ENCODE results near the gene RNASE8. TPM values are rescaled to one million over a fixed set of nuclear protein-coding genes. Genes with fewer than 3 reads are reported as not detected.

The RNASE8 gene
- polyA plus RNA-seq, 4 donors, result not detected

DNA sequence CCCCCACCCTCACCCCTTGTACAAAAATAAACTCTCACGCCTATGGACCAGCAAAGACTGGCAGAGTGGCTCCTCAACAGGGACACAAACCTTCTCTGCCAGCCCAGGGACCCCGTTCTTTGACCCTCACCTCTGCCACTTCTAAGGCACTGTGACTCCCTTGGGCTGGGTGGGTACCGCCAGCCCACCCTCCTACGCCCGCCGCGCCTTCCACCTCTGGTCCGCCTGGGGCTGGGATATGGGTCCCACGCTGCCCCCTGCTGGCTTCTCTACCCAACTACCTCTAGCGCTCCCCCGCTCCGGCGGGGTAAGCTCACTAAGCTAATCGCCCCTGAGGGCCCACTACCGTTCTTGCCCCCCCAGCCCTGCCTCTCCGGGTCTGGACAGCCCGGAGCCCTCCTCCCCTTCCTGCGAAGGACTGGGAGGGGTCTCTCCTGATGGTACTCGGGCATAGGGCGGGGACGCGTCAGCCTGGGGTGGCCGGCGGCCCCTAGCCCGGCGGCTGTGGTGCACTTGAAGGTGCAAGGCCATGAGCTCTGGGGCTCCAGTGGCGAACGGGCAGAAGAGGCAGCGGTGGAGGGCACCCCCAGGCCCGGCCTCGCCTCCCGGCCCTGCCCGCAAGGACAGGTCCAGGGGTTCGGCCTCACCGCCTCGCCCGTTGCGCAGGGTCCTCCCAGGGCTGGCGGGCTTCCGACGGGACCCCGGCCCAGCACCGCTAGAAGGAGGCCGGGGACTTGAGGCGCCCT is 32.7 kb downstream of the RNASE8 start:
- DNase-seq (ENCODE audit: low read depth in 4 of 4, low spot score in 3 of 4), result no peak

DNA sequence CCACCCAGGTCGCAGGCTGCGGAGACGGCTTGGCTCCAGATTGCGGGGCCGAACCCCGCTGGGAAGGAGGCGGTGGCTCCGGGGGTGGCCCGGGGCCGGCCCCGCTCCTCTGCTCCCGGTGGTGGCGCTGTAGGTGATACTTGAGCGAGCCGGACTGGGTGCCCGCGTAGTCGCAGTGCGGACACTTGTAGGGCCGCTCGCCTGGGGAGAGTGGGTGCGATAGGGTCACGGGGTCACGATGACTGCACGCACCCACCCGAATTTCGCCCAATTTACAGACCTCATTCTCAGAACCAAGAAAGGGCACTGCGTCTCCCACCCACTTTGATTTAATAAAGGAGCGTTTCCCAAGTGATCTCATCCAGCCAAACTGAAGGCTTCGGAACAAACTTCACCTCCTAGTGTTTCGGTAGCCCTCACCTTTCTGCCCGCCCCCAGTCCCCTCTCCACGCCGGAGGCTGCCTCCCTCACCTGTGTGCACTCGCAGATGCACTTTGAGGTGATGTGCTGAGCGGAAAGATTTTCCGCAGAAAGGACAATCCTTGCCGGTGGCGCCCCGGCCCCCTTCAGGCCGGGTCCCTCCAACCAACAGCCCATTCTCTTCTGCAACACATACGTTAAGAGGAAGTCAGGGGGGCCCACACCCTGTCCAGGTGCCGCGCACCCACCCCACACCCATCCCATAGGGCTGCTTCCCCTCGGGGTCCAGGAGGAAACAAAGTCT is 33.5 kb downstream of the RNASE8 start:
- DNase-seq (ENCODE audit: low read depth in 4 of 4, low spot score in 3 of 4), result no peak

DNA sequence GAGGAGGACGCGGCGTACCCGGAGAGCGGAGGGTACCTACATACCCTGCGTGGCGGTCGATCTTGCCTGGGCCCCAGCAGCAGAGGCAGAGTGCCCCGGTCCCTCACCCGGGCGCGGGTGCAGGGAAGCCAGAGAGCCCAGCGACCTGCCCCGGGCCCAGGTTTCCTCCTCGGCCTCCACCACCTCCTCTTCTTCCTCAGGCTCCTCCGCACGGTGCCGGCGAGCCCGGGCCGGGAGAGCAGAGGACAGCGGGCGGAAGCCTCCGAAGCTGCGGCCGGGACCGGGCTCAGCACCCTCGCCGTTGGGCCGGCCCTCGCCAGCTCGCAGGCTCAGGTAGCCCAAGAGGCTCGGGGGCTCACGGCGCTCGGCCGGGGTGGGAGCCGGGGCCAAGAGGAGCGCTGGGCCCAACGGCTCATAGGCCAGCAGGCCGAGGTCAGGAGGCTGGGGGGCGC is 34.2 kb downstream of the RNASE8 start:
- DNase-seq (ENCODE audit: low read depth in 4 of 4, low spot score in 3 of 4), result no peak

DNA sequence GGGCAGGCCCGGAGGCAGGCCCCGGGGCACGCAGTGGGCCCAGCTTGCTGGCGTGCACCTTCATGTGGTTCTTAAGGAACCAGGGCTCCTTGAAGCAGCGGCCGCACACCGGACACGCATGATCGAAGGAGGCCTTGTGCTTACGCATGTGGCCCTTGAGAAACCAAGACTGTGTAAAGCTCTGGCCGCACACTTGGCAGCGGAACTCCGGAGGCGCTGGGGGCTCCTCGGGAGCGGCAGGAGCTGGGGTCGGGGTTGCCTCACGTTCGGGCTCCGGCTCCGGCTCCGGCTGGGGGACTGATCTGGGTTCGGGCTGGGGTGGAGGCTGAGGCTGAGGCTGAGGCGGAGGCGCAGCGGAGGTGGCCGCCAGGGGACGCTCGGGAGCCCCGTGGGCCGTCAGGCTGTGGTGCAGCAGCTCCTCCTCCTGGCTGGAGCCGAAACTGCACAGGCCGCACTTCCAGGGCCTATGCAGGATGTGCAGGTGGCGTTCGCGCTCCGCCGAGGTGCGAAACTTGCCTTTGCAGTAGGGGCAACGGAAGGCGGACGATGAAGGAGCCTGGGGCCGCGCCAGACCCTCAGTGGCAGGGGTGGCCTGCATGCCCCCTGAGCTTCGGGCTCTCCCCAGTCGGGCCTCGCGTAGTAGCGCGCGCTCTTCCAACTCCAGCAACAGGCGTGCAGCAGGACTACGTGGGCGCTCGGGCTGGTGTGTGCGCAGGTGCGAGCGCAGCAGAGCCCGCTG is 34.8 kb downstream of the RNASE8 start:
- no peak for DNase-seq (ENCODE audit: low read depth in 4 of 4, low spot score in 3 of 4)

DNA sequence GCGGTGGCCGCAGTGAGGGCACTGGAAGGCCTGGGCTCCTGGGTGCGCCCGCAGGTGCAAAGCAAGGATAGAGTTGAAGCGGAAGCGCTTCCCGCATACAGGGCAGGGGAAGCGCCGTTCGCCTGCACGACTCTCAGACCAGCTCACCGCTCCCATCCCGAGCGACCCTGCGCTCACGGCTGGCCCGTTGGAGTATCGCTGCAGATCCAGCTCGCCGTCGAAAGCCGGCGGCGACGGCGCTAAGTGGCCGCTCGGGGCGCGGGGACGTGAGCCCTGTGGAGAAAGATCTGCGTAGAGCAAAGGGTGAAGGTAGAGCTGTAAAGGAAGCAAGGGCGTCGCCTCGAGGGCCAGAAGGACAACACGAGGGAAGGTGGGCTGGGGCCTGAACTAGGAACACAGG is 35.4 kb downstream of the RNASE8 start:
- DNase-seq (ENCODE audit: low read depth in 4 of 4, low spot score in 3 of 4), result no peak

DNA sequence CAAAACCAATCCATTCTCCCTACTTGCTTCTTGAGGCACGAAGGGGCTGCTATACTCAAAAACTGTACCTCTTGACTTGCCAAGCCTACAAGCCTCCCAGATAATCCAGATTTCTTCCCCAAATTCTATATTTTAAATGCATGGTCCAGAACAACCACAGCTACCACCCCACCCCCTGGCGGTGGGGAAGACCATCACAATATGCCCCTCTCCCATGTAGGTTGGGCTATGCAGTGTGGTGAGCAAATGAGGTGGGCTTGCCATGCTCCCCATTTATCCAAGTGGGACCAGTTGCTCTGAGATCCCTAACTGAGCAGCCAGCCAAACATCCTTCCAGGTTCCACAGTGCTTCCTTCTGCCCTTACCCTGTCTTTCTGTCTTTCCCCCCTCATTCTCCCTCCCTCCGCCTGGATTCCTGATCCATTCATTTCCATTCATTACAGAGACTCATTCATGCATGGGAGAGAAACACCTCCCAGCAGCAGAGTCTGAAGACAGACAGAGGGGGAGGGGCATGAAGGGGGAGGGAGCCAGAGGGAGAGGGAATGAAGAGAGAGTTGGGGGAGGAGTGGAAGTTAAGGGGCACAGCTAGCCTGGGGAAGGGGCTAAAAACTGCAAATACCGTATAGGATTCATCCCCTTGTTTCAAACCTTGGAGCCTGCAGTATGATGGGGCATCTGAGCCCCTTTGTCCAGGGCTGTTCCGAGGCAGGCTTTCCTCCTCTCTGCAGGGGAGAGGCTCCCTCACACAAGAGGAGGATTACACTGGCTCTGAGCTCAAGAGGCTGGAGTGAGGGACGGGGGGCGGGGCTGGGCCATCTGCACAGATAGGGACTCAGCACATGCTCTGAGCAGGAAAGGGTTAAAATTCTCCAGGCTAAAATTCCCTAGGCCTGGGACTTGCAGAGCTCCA is 36.4 kb downstream of the RNASE8 start:
- no peak for DNase-seq (ENCODE audit: low read depth in 4 of 4, low spot score in 3 of 4)

- no peak for DNase-seq (ENCODE audit: low read depth in 4 of 4, low spot score in 3 of 4)
Observed at GRCh38 chr14:21095430-21096205, 38.0 kb downstream of the RNASE8 start.

DNA sequence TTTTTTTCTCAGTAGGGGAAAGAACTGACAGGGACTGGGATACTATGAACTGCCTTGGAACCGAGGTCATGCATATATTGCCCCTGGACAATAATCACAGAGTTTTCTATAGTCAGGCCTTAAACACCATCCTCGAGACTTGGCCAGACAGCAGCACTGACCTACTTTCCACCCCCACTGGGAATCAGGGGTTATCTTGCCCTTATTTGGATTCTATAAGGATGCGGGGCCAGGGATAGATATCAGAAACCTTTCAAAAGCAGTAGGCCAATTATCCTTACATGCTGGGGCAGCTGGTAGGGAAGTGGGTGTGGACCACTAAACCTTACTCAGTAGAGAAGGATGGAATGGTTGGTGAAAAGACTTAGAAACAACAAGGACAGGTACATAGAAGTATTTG is 38.8 kb downstream of the RNASE8 start:
- DNase-seq (ENCODE audit: low read depth in 4 of 4, low spot score in 3 of 4), result no peak

DNA sequence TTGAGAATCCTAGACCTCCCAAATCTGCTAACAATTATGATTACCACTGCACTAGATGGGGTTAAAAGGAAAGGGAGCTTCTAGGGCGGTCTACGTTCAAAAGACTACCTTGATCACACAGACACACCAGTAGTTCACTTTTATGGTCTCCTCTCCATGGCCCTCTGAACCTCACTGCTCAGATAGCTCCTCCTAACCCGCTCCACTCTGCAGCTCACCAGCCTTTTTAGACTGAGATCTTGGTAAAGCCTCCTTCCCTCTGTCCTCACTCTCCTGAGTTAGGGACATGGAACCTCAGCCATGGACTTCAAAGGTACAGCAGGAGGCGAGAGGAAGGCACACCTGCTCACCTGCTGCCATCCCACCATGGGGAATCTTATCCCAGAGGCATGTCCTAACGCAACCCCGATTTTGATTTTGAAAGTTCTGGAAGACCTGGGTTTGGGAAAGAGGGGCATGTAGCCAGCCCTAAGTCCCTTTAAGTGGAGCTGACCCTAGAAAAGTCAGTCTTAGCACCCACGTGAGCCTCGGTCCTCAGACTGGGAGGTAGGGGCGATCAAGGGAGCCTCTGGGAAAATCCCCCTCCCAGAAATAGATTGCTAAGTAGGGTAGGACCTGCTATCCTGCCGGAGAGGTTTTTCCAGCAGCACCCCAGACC is 39.5 kb downstream of the RNASE8 start:
- DNase-seq (ENCODE audit: low read depth in 4 of 4, low spot score in 3 of 4), result no peak

DNA sequence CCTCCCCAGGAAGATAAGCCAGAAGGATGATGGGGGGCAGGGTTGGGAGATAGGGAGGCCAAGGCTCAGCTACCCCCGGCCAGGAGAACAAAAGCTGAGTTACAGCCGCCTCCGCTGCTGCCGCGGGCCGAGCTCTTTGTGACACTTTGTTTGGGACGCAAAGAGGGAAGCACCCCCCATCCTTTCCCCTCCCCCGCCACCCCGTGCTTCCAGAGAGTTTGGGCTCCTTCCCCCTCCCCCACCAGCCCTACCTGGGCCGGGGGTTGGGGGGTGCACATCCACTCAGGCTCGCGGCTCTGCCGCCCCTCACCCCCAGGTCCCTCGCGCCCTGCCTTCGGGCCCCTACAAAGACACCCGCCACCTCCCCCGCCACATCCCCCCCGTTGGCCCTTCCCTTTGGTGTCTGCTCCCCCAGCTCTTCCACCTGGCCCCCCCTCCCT is 40.0 kb downstream of the RNASE8 start:
- DNase-seq (ENCODE audit: low read depth in 4 of 4, low spot score in 3 of 4), result no peak

DNA sequence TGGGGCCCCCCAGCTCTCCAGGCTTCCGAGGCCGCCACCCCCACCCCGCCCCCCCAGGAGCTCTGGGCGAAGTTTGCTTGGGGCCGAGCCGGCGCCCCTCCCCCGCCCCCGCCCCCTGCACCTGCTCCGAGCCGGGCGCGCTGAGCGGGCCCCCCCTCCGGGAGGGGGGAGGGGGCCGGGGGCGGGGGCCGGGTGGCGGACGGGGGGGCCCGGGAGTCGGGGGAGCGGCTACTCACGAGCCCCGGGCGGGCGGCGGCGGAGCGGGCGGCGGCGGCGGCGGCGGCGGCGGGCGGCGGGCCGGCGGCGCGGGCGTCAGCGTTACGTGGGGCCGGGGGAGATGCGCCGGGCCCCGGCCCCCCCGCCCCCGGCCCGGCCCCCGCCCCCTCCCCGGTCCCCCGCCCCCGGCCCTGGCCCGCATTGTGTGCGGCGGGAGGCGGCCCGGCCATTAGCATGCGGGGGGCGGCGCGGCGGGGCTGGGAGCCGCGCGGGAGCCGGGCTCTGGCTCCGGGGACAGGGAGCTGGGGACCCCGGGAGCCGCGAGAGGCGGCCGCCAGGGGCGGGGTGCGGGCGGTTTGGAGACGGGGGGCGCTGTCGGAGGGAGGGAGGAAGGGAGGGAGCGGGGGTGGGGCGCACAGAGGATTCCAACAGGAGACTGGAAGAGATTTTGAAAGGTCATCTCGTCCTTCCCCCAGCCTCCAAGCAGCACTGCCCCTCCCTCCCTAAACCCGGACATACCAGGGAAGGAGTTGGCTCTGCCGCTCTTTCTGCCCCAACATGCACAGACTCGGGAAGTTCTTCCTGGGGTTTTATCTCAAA is 40.7 kb downstream of the RNASE8 start, which contains the start of gene ZNF219:
TSS of gene ZNF219 (minus strand) at position 580 of the 816 bp plus-strand sequence. CDS start 5,064 bp downstream, outside the sequence.
- DNase-seq (ENCODE audit: low read depth in 4 of 4, low spot score in 3 of 4), result no peak

- DNase-seq (ENCODE audit: low read depth in 4 of 4, low spot score in 3 of 4), result no peak
Observed at GRCh38 chr14:21098892-21099595, 41.4 kb downstream of the RNASE8 start.

DNA sequence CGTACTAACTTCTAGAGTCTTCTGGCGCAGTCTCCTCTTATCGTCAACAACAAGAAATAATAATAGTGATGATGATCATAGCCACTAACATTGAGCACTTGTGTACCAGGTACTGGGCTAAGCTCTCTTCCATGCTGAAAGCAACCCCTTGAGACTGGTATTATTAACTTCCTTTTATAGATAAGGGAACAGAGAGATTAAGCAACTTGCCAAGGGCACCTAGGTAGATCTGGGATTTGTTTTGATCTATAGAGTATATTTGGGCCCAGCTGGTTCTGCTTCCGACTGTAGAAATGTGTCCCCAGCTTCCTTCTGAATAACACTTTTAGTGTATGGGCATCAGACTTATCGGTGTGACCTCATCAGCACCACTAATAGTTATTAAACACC is 42.0 kb downstream of the RNASE8 start:
- no peak for DNase-seq (ENCODE audit: low read depth in 4 of 4, low spot score in 3 of 4)

- DNase-seq (ENCODE audit: low read depth in 4 of 4, low spot score in 3 of 4), result no peak
Observed at GRCh38 chr14:21100931-21101330, 43.3 kb downstream of the RNASE8 start, which contains the start of gene TMEM253. Gene TMEM253, plus strand, starts transcription at chr14:21101066. Its CDS starts 278 bp downstream, at chr14:21101344.

GRCh38 chr14:21101802-21102413 is 44.3 kb downstream of the RNASE8 start:
- no peak for DNase-seq (ENCODE audit: low read depth in 4 of 4, low spot score in 3 of 4)

GRCh38 chr14:21102521-21103410 is 45.1 kb downstream of the RNASE8 start:
- no peak for DNase-seq (ENCODE audit: low read depth in 4 of 4, low spot score in 3 of 4)

All from right renal pelvis (tissue), 4 donors.